ENCODE results near the gene AKNA. TPM values are rescaled to one million over a fixed set of nuclear protein-coding genes. Genes with fewer than 3 reads are reported as not detected.

Gene AKNA
- total and polyA plus RNA-seq, 4 donors: 29.5 to 79.5 (median 48.6) TPM

GRCh38 chr9:114343471-114344187 lies 44.2 kb downstream of the AKNA start:
- H3K27me3 ChIP-seq (ENCODE audit: control insufficient read depth in 3 of 3, insufficient read depth in 3 of 3, low read length in 2 of 3): no peaks in the 10 kb centered on the region
- no peak for TF ChIP-seq CTCF (IDR thresholded peaks at IDR 0.05; ENCODE audit: control extremely low read depth, extremely low read depth)
- H3K9ac ChIP-seq (ENCODE audit: insufficient read depth in 1 of 2, low read length in 2 of 2): no peak overlapping the region
- no peak overlapping the region for H3K27ac ChIP-seq (ENCODE audit: low read depth in 1 of 2, low read length in 1 of 2)
- no peak for DNase-seq
- no peaks in the 10 kb centered on the region for H3K9me3 ChIP-seq (ENCODE audit: control insufficient read depth in 4 of 4, insufficient read depth in 3 of 4, low read length in 3 of 4)
- peaks cover 0 to 3% (median 0%) of the 10 kb centered on the region in 5 donors for H3K4me1 ChIP-seq (ENCODE audit: control insufficient read depth in 5 of 5, insufficient read depth in 5 of 5, low read length in 5 of 5)
- WGBS, 2 donors: 88 to 94% methylated on average over 9 of the region's 9 CpGs
- no peak for ATAC-seq (ENCODE audit: insufficient read depth, low FRiP score)
- no peak overlapping the region for H3K4me3 ChIP-seq
- H3K36me3 ChIP-seq (ENCODE audit: control insufficient read depth in 4 of 4, insufficient read depth in 4 of 4, low read length in 4 of 4): peaks cover 0 to 77% (median 57%) of the 10 kb centered on the region in 4 donors

- H3K4me1 ChIP-seq (ENCODE audit: control insufficient read depth in 5 of 5, insufficient read depth in 5 of 5, low read length in 5 of 5): no peaks in the 10 kb centered on the region
- no peak overlapping the region for H3K9ac ChIP-seq (ENCODE audit: insufficient read depth in 1 of 2, low read length in 2 of 2)
- H3K27me3 ChIP-seq (ENCODE audit: control insufficient read depth in 3 of 3, insufficient read depth in 3 of 3, low read length in 2 of 3): no peaks in the 10 kb centered on the region
- H3K9me3 ChIP-seq (ENCODE audit: control insufficient read depth in 4 of 4, insufficient read depth in 3 of 4, low read length in 3 of 4): no peaks in the 10 kb centered on the region
- ATAC-seq (ENCODE audit: insufficient read depth, low FRiP score): no peak
- H3K4me3 ChIP-seq: no peak overlapping the region
- no peak for TF ChIP-seq CTCF (IDR thresholded peaks at IDR 0.05; ENCODE audit: control extremely low read depth, extremely low read depth)
- no peak overlapping the region for H3K27ac ChIP-seq (ENCODE audit: low read depth in 1 of 2, low read length in 1 of 2)
- peaks cover 0 to 76% (median 57%) of the 10 kb centered on the region in 4 donors for H3K36me3 ChIP-seq (ENCODE audit: control insufficient read depth in 4 of 4, insufficient read depth in 4 of 4, low read length in 4 of 4)
- 93 to 95% methylated on average over 5 of the region's 5 CpGs for WGBS, 2 donors
- no peak for DNase-seq
Measured at GRCh38 chr9:114342755-114343440, 44.9 kb downstream of the AKNA start.

GRCh38 chr9:114341991-114342390 lies 45.8 kb downstream of the AKNA start:
- H3K36me3 ChIP-seq (ENCODE audit: control insufficient read depth in 4 of 4, insufficient read depth in 4 of 4, low read length in 4 of 4): peaks cover 0 to 77% (median 56%) of the 10 kb centered on the region in 4 donors
- ATAC-seq (ENCODE audit: insufficient read depth, low FRiP score) (no peak), DNase-seq (no peak)
- no peak for TF ChIP-seq CTCF (IDR thresholded peaks at IDR 0.05; ENCODE audit: control extremely low read depth, extremely low read depth)
- 94 to 96% methylated on average over 4 of the region's 4 CpGs for WGBS, 2 donors
- H3K27me3 ChIP-seq (ENCODE audit: control insufficient read depth in 3 of 3, insufficient read depth in 3 of 3, low read length in 2 of 3): no peaks in the 10 kb centered on the region
- H3K9ac ChIP-seq (ENCODE audit: insufficient read depth in 1 of 2, low read length in 2 of 2): no peak overlapping the region
- no peaks in the 10 kb centered on the region for H3K9me3 ChIP-seq (ENCODE audit: control insufficient read depth in 4 of 4, insufficient read depth in 3 of 4, low read length in 3 of 4)
- no peak overlapping the region for H3K4me3 ChIP-seq
- H3K4me1 ChIP-seq (ENCODE audit: control insufficient read depth in 5 of 5, insufficient read depth in 5 of 5, low read length in 5 of 5): no peaks in the 10 kb centered on the region
- H3K27ac ChIP-seq (ENCODE audit: low read depth in 1 of 2, low read length in 1 of 2): no peak overlapping the region

Measured in lung (tissue), 12 donors.